K562 (cell line): ENCODE results near the gene OLFM4. TPM values are rescaled to one million over a fixed set of nuclear protein-coding genes. Genes with fewer than 3 reads are reported as not detected.

Experiments
- ATAC-seq: fragments of 200-7000 bp; cut with Tn5 transposase; 3 replicates; pipeline ENCODE4 v1.9.1; 2020; ENCODE audit warnings: moderate library complexity
- BruUV-seq: library from RNA; stranded (reverse); fragments of 400-500 nt; replicated peaks from 2 replicates; lab custom pipeline; 2021; lab: Mats Ljungman, UMichigan
- CTCF ChIA-PET: fragments of 300-600 bp; formaldehyde crosslinking; extraction: SDS; loops from one replicate; lab custom pipeline; 2021; ENCODE audit warnings: low intra/inter-chr PET ratio; lab: Yijun Ruan, JAX
- POLR2A ChIA-PET: fragments of 300-600, 350-650 bp; sonication (Branson Sonifier 250); formaldehyde crosslinking; extraction: SDS; loops from one replicate; lab custom pipeline; 2021; ENCODE audit warnings: antibody characterized with exemption, inconsistent platforms; lab: Yijun Ruan, JAX
- DNase-seq, 4 experiments: peaks; one replicate each; pipeline versions ENCODE4 v3.0.0 to v3.0.0-alpha.2; 2011 to 2018; ENCODE audit warnings: low spot score in 3 of 4, mixed read lengths in 3 of 4; ENCODE audit errors: extremely low read depth in 1 of 4
- FAIRE-seq: peaks from 2 replicates; lab custom pipeline; 2011; peaks lifted over from hg19 to GRCh38; lab: Jason Lieb, UNC
- H2AFZ ChIP-seq: 2 replicates; pipeline ENCODE4 v1.6.0; 2011; ENCODE audit warnings: low read depth, low read length, control low read depth, inconsistent platforms
- H3K27ac ChIP-seq: fragments of 200-600 bp; 3 replicates; pipeline ENCODE4 v1.8.0; 2011; ENCODE audit warnings: low read depth, mild to moderate bottlenecking, control low read depth, inconsistent platforms, low read length, moderate library complexity, mixed read lengths; ENCODE audit errors: extremely low read depth
- H3K27me3 ChIP-seq, 2 experiments: fragments of 300-600 bp in 1 of 2; 2 replicates in 1 of 2; 3 replicates in 1 of 2; pipeline versions ENCODE4 v1.6.0 to v1.8.0; 2011; ENCODE audit warnings: inconsistent platforms in 2 of 2, low read length in 2 of 2, mild to moderate bottlenecking in 1 of 2, mixed read lengths in 1 of 2, moderate library complexity in 1 of 2; ENCODE audit not compliant: control insufficient read depth in 2 of 2, insufficient read depth in 2 of 2
- H3K36me3 ChIP-seq: fragments of 300-600 bp; 3 replicates; pipeline ENCODE4 v1.8.0; 2011; ENCODE audit warnings: mild to moderate bottlenecking, low read length, inconsistent platforms; ENCODE audit not compliant: control insufficient read depth, insufficient read depth
- H3K4me1 ChIP-seq, 2 experiments: fragments of 200-600 bp in 1 of 2; replicated peaks in 1 of 2; 2 replicates in 1 of 2; 3 replicates in 1 of 2; pipeline versions ENCODE4 v1.5.1 to v1.8.0; 2011; ENCODE audit warnings: inconsistent platforms in 2 of 2, low read length in 2 of 2, mild to moderate bottlenecking in 1 of 2, mixed read lengths in 1 of 2, moderate library complexity in 1 of 2; ENCODE audit not compliant: control insufficient read depth in 2 of 2, insufficient read depth in 2 of 2
- H3K4me2 ChIP-seq: 2 replicates; pipeline ENCODE4 v1.6.1; 2011; ENCODE audit warnings: low read length, control low read depth, inconsistent platforms, mixed read lengths; ENCODE audit not compliant: insufficient read depth
- H3K4me3 ChIP-seq: fragments of 200-600 bp; sonication (generic), shearing (Covaris generic); 2 replicates; pipeline ENCODE4 v1.5.1; 2016; ENCODE audit warnings: control low read depth, inconsistent platforms
- H3K79me2 ChIP-seq: fragments of 200-600 bp; 3 replicates; pipeline ENCODE4 v1.8.0; 2011; ENCODE audit warnings: low read length, inconsistent platforms; ENCODE audit not compliant: control insufficient read depth, insufficient read depth
- H3K9ac ChIP-seq, 2 experiments: 2 replicates each; pipeline versions ENCODE4 v1.6.0 to v1.6.1; 2011; ENCODE audit warnings: low read depth in 2 of 2, low read length in 2 of 2, control low read depth in 1 of 2, inconsistent platforms in 1 of 2, mild to moderate bottlenecking in 1 of 2, mixed read lengths in 1 of 2; ENCODE audit not compliant: insufficient read depth in 1 of 2
- H3K9me1 ChIP-seq: one replicate; pipeline ENCODE4 v1.6.0; 2011; ENCODE audit warnings: inconsistent platforms, mild to moderate bottlenecking, low read length, moderate library complexity; ENCODE audit not compliant: control insufficient read depth, insufficient read depth
- H3K9me3 ChIP-seq: replicated peaks from 2 replicates; pipeline ENCODE4 v1.5.1; 2011; ENCODE audit warnings: low read depth, low read length, inconsistent platforms; ENCODE audit not compliant: control insufficient read depth, insufficient read depth
- H4K20me1 ChIP-seq: replicated peaks from 2 replicates; pipeline ENCODE4 v1.6.1; 2011; ENCODE audit warnings: low read length, inconsistent platforms, mixed read lengths; ENCODE audit not compliant: control insufficient read depth, insufficient read depth
- COPS2 ChIP-seq: fragments of 450-650 bp; conservative IDR thresholded peaks from 2 replicates; pipeline ENCODE4 v1.6.1; 2016; ENCODE audit warnings: mild to moderate bottlenecking, moderate library complexity
- ESRRB ChIP-seq: fragments of 250-450 bp; sonication (Bioruptor Pico); IDR thresholded peaks from 2 replicates; pipeline ENCODE4 v1.5.0; 2020; ENCODE audit warnings: mild to moderate bottlenecking, moderate library complexity, borderline replicate concordance
- TARDBP ChIP-seq: fragments of 450-650 bp; IDR thresholded peaks from 2 replicates; pipeline ENCODE4 v1.6.1; 2016
- TCF7L2 ChIP-seq: fragments of 150-350 bp; IDR thresholded peaks from 2 replicates; pipeline ENCODE4 v1.6.1; 2016; ENCODE audit warnings: low read depth, mild to moderate bottlenecking, low read length, moderate library complexity
- ZNF589 ChIP-seq: fragments of 200-800 bp; sonication (Bioruptor generic); IDR thresholded peaks from 2 replicates; pipeline ENCODE4 v1.6.1; 2016; ENCODE audit warnings: low read depth, missing genetic modification characterization, missing compliant biosample characterization
- WGBS: fragments of 100-300 bp; shearing (Covaris generic); methylation state at CpG from one replicate; pipeline ENCODE4 v1.1.6; 2016; ENCODE audit warnings: low coverage, mixed read lengths; ENCODE audit not compliant: insufficient coverage; ENCODE audit errors: missing lambda C conversion rate; 5-methylcytosine and 5-hydroxymethylcytosine counted together
- in situ Hi-C: fragments of 300-500 bp; cut with MboI; formaldehyde crosslinking; loops from 4 replicates; pipeline ENCODE4 v1.15.0; 2018; ENCODE audit warnings: inconsistent platforms, mixed read lengths
- intact Hi-C: fragments of 100-400 bp; cut with micrococcal nuclease; formaldehyde crosslinking; loops from 2 replicates; pipeline ENCODE4 v1.14.2; 2022
- polyA plus RNA-seq, 8 experiments: library from polyadenylated mRNA; depleted of rRNA in 4 of 8; stranded (reverse) in 5 of 8; unstranded in 3 of 8; fragments of >200 nt; fragmentation: Nextera tagmentation in 2 of 8; fragmentation: Illumina TruSeq in 1 of 8; extraction: Ambion mirVana in 2 of 8; extraction: Trizol in 1 of 8; gene quantifications; 2 replicates each; pipeline versions ENCODE4 v1.2.1 to v1.2.3, GENCODE V29; 2011 to 2014; ENCODE audit warnings: inconsistent platforms in 1 of 8, missing spikeins in 1 of 8
- total RNA-seq, 7 experiments: library from RNA; depleted of rRNA in 6 of 7; stranded (reverse); fragments of >200 nt in 6 of 7; fragmentation: Illumina TruSeq in 2 of 7; extraction: Trizol in 2 of 7; gene quantifications; 2 replicates each; pipeline versions ENCODE4 v1.2.1 to v1.2.3, GENCODE V29; 2011 to 2021; ENCODE audit warnings: low replicate concordance in 1 of 7

Gene OLFM4
- total and polyA plus RNA-seq, 9 of the 15 experiments (the other 6 are each of a cell fraction or from before 2014, with no cell fraction given): not detected

- no peak for TF ChIP-seq TARDBP
Measured at GRCh38 chr13:52991344-52992020, 37.1 kb upstream of the OLFM4 start (continued).

- Histone ChIP-seq H3K36me3 (no peaks in the 10 kb centered on the region), H3K4me3 (no peak overlapping the region), H3K79me2 (no peaks in the 10 kb centered on the region), H3K4me2 (no peak overlapping the region), H3K4me1 (no peaks in the 10 kb centered on the region), H3K9ac (no peak overlapping the region), H3K9me1 (no peaks in the 10 kb centered on the region), H2AFZ (no peak overlapping the region), H3K27ac (no peak overlapping the region), H3K27me3 (no peaks in the 10 kb centered on the region), H4K20me1 (no peaks in the 10 kb centered on the region), H3K9me3 (no peaks in the 10 kb centered on the region)
- 0% methylated on average over 10 of the region's 11 CpGs for WGBS
- ChIA-PET POLR2A (no interaction called here), CTCF (no interaction called here)
- ATAC-seq (no peak), DNase-seq (no peak), FAIRE-seq (no peak)
- TF ChIP-seq COPS2: no peak
- no peak for TF ChIP-seq TCF7L2
- TF ChIP-seq ZNF589: no peak
- TF ChIP-seq ESRRB (CRISPR knock-in tag): no peak
- in situ Hi-C loops: no loop called here
- intact Hi-C loops: no loop called here
- no TSS peak for BruUV-seq
Measured at GRCh38 chr13:52992110-52992509, 36.5 kb upstream of the OLFM4 start.
